Right lobe of liver (tissue), 6 donors: ENCODE measurements around the gene PPFIBP1. TPM values are rescaled to one million over a fixed set of nuclear protein-coding genes. Genes with fewer than 3 reads are reported as not detected.
"Not testable (repeated sequence)": the region's sequence is repeated elsewhere in the genome, so short reads cannot be mapped to it uniquely, and the experiment has no call there.

Experiments
- ATAC-seq, 4 donors: fragments of 200-7000 bp; cut with Tn5 transposase; one replicate each; pipeline ENCODE4 v1.9.1; 2020; ENCODE audit warnings: mild to moderate bottlenecking in 4 of 4, moderate library complexity in 4 of 4
- DNase-seq, 3 donors: peaks; one replicate each; pipeline ENCODE4 v3.0.0-alpha.2; 2020
- H3K27ac ChIP-seq, 3 donors: fragments of 200-600 bp; one replicate each; pipeline ENCODE4 v1.8.0; 2022
- H3K27me3 ChIP-seq, 2 donors: fragments of 200-600 bp; one replicate each; pipeline ENCODE4 v1.8.0; 2022
- H3K36me3 ChIP-seq, 4 donors: fragments of 200-600 bp; sonication (generic) in 1 of 4; one replicate each; pipeline versions ENCODE4 v1.5.1 to v1.8.0; 2017 to 2022; ENCODE audit warnings: control low read depth in 1 of 4
- H3K4me1 ChIP-seq, 4 donors: fragments of 200-600 bp; sonication (generic) in 1 of 4; one replicate each; pipeline versions ENCODE4 v1.5.1 to v1.8.0; 2017 to 2022; ENCODE audit warnings: control low read depth in 1 of 4
- H3K4me3 ChIP-seq, 3 donors: fragments of 200-600 bp; one replicate each; pipeline ENCODE4 v1.8.0; 2022
- H3K9me3 ChIP-seq, 4 donors: fragments of 200-600 bp; sonication (generic) in 1 of 4; one replicate each; pipeline versions ENCODE4 v1.5.1 to v1.8.0; 2017 to 2022; ENCODE audit warnings: control low read depth in 1 of 4
- CTCF ChIP-seq, 4 donors: fragments of 200-600 bp in 3 of 4; fragments of 450-650 bp in 1 of 4; IDR thresholded peaks; one replicate each; pipeline versions ENCODE4 v1.5.1 to v1.8.0; 2016 to 2022; ENCODE audit warnings: antibody characterized with exemption in 4 of 4, mild to moderate bottlenecking in 2 of 4
- POLR2A ChIP-seq: fragments of 450-650 bp; IDR thresholded peaks from one replicate; pipeline ENCODE4 v1.6.1; 2017; ENCODE audit warnings: antibody characterized with exemption, mild to moderate bottlenecking
- WGBS: methylation state at CpG from one replicate; pipeline ENCODE4 v1.1.6; 2018; ENCODE audit warnings: low coverage, low lambda C conversion rate; ENCODE audit not compliant: insufficient coverage; ENCODE audit errors: missing lambda C conversion rate; 5-methylcytosine and 5-hydroxymethylcytosine counted together
- intact Hi-C, 2 donors: fragments of 100-400 bp; cut with DNase I; formaldehyde crosslinking; loops; one replicate each; pipeline versions ENCODE4 v1.11.2 to v1.14.1; 2022
- total RNA-seq, 6 experiments: library from RNA; depleted of rRNA in 2 of 6; stranded (reverse); fragments of >200 nt in 2 of 6; fragmentation: NEBNext Ultra II Directional in 3 of 6; extraction: Animal tissue kit (Norgen Biotek cat#: 25700) in 3 of 6; gene quantifications; one replicate each; pipeline versions ENCODE4 v1.1.0 to v1.2.4, GENCODE V29; 2016 to 2023
- donor health status: DM: no; HTN: yes; CAD: no.
- donor health status: DM: no; HTN: no; CAD: no.
- donor health status: DM: no; HTN: no; CAD: no.
- donor health status: DM: no; HTN: yes; CAD: no.
- donor health status: DM: no; HTN: yes; CAD: no.

PPFIBP1 gene
- total RNA-seq, 6 experiments from 2014 or later: 24.1 to 53.9 (median 35.8) TPM

DNA sequence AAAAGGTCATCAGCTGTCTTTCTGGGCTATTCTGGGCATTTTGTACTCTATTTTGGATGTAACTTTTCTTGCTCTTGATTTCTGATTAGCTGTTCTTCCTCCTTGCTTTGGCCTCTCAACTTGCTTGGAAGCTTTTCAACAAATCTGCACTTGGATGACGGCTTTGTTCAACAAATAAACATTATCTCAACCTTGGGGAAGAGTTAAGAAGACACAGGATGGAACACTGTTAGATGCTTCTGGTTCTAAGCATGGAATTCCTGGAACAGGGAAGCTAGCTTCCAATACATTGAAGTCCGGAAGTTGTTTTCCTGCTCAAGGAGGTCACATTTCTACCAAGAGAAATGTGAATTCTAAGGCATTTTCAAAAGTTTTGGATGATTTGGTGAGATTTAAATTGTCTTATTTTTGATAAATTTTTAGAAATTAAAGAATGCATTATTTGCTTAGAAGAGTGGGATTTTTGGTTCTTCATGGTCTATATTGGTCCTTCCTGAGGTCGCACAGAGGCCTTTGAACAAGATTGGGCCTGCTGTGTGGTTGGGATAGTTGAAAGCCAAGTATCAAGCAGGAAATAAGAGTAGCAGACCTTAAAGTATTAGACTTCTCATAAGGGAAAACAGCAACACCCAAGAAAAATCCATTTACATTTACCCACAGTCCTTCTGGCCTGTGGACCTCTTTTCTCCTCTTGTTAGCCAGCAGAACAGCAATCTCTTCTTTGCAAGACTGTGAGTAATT lies 59.2 kb downstream of the PPFIBP1 start:
- WGBS: 46% methylated on average over 3 of the region's 3 CpGs
- Histone ChIP-seq H3K27me3 (no peaks in the 10 kb centered on the region), H3K27ac (peak overlapping the region; percentile 6 to 44 (median 7)), H3K4me3 (no peak overlapping the region), H3K9me3 (no peaks in the 10 kb centered on the region), H3K36me3 (no peaks in the 10 kb centered on the region), H3K4me1 (peaks cover 0 to 5% (median 0%) of the 10 kb centered on the region in 4 donors)
- ATAC-seq (peak; percentile 54 to 68 (median 64)), DNase-seq (no peak)
- intact Hi-C loops: no loop called here
- TF ChIP-seq CTCF (IDR thresholded peaks at IDR 0.05) (no peak), POLR2A (no peak)

GRCh38 chr12:27583981-27584380 lies 60.0 kb downstream of the PPFIBP1 start:
- intact Hi-C loops: no loop called here
- Histone ChIP-seq H3K4me1 (peaks cover 0 to 5% (median 0%) of the 10 kb centered on the region in 4 donors), H3K27ac (peak overlapping the region; percentile 6 to 44 (median 7)), H3K27me3 (no peaks in the 10 kb centered on the region), H3K4me3 (no peak overlapping the region), H3K9me3 (no peaks in the 10 kb centered on the region), H3K36me3 (no peaks in the 10 kb centered on the region)
- 77% methylated on average over 6 of the region's 6 CpGs for WGBS
- ATAC-seq (no peak), DNase-seq (no peak)
- TF ChIP-seq CTCF (IDR thresholded peaks at IDR 0.05) (no peak), POLR2A (no peak)

- intact Hi-C loops: no loop called here
- no peaks in the 10 kb centered on the region for H3K9me3 ChIP-seq
- peaks cover 0 to 5% (median 0%) of the 10 kb centered on the region in 4 donors for H3K4me1 ChIP-seq
- ATAC-seq (peak in 1 of 4 donors; percentile 21), DNase-seq (no peak)
- H3K36me3 ChIP-seq: no peaks in the 10 kb centered on the region
- 54% methylated on average over 3 of the region's 3 CpGs for WGBS
- no peak for TF ChIP-seq POLR2A
- no peak for TF ChIP-seq CTCF (IDR thresholded peaks at IDR 0.05)
- no peak overlapping the region for H3K4me3 ChIP-seq
- no peak overlapping the region for H3K27ac ChIP-seq
- H3K27me3 ChIP-seq: no peaks in the 10 kb centered on the region
Measured at GRCh38 chr12:27585739-27586265, 61.8 kb downstream of the PPFIBP1 start.

DNA sequence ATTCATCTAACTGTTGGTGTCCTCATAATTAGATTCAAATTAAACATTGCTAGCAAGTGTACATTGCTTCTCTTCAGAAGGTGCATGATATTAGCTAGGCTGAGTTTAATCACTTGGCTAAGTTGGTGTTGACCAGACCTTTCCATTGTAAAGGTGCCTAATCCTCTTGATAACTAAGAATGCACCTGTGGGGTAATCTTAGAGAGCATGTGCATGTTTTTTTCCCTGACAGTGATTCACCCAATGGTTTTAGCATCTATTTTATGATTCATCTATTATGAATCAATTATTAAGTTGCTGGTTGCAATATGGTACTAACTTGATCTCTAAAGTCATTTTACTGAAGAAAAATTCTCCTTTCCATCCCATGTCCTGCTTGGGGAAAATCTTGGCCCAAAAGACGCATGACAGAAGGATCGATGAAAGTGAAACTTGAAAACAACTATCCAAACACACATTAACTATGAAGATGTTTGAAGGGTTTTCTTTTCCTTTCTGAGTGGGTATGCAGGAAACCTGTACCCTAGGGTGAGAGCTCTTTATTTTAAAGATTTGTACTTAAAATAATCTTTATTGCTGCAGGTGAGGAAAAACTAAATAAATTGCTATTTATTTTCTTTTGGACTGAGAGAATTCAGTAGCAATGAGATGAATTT lies 64.2 kb downstream of the PPFIBP1 start:
- H3K9me3 ChIP-seq, H3K4me1 ChIP-seq, H3K36me3 ChIP-seq, H3K4me3 ChIP-seq, H3K27ac ChIP-seq, H3K27me3 ChIP-seq, intact Hi-C loops, ATAC-seq, DNase-seq: not testable (repeated sequence)
- WGBS: 37% methylated on average over 2 of the region's 2 CpGs

DNA sequence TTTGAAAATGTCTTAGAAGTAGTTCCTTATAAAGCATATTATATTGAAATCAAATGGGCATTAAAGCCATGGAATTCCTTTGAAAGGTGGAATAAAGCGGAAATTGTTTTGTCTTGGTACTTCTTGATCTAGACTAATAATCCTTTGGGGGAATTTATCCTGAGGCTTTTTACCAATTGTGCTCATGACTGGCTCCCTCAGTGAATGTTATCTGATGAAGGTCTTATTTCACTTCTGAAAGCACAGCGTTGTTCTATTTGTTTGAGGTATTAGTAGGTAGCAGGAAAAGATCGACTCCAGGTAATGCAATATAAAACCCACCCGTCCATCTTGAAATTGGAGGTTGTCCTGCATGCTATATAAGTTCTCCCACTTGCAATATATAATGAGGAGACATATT lies 64.8 kb downstream of the PPFIBP1 start:
- TF ChIP-seq CTCF (IDR thresholded peaks at IDR 0.05) (no peak), POLR2A (no peak)
- H3K4me3 ChIP-seq: no peak overlapping the region
- H3K9me3 ChIP-seq: no peaks in the 10 kb centered on the region
- intact Hi-C loops: no loop called here
- H3K36me3 ChIP-seq: no peaks in the 10 kb centered on the region
- WGBS: 83% methylated on average over 4 of the region's 4 CpGs
- no peaks in the 10 kb centered on the region for H3K27me3 ChIP-seq
- peaks cover 0 to 9% (median 0%) of the 10 kb centered on the region in 4 donors for H3K4me1 ChIP-seq
- no peak overlapping the region for H3K27ac ChIP-seq
- ATAC-seq: no peak
- no peak for DNase-seq
